ENCODE results near the gene MAGEA10. TPM values are rescaled to one million over a fixed set of nuclear protein-coding genes. Genes with fewer than 3 reads are reported as not detected.

MAGEA10 gene
- total RNA-seq, 1 experiment from 2014 or later = not detected

DNA sequence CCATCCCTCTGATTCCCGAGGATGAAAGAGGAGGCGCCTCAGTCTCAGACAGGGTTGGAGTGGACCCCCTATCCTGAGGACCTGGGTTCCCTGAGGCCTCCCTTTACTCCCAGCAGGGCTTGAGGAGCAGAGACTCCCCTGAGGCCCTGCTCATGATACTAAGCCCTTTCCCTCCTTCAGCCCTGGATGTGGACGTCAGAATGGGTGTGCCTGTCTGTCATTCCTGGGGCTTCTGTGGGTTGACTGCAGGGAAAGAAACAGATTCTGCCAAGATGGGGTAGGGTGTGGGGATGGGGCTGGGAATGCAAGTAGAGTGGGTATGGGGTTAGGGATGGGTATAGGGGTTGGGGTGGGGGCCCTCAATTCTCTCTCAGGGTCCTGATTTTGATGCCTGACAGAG is 21.1 kb downstream of the MAGEA10 start:
- Histone ChIP-seq H3K36me3 (ENCODE audit: control insufficient read depth, insufficient read depth, low read length) (no peaks in the 10 kb centered on the region), H3K4me1 (no peaks in the 10 kb centered on the region), H3K4me3 (ENCODE audit: low read depth, low read length) (no peak overlapping the region), H3K27me3 (replicated peaks; ENCODE audit: control insufficient read depth, insufficient read depth, low read length) (no peaks in the 10 kb centered on the region), H3K9me3 (no peaks in the 10 kb centered on the region)
- no peak for DNase-seq
- H3K4me1 Mint-ChIP-seq (ENCODE audit: low read depth, unreplicated experiment) = no peaks in the 10 kb centered on the region
- ChIA-PET POLR2A (no interaction called here), CTCF (no interaction called here)
- intact Hi-C loops (cut with micrococcal nuclease; ENCODE audit: unreplicated experiment) = no loop called here
- H3K4me3 Mint-ChIP-seq (ENCODE audit: unreplicated experiment) = no peak overlapping the region
- no TSS peak for BruUV-seq (replicated peaks)
- H3K27ac Mint-ChIP-seq (ENCODE audit: unreplicated experiment) = no peak overlapping the region
- no peaks in the 10 kb centered on the region for H3K9me3 Mint-ChIP-seq (ENCODE audit: unreplicated experiment)
- H3K36me3 Mint-ChIP-seq (ENCODE audit: insufficient read depth, unreplicated experiment) = no peaks in the 10 kb centered on the region
- H3K27me3 Mint-ChIP-seq (ENCODE audit: insufficient read depth, unreplicated experiment) = no peaks in the 10 kb centered on the region
- TF ChIP-seq, protein P1, sequence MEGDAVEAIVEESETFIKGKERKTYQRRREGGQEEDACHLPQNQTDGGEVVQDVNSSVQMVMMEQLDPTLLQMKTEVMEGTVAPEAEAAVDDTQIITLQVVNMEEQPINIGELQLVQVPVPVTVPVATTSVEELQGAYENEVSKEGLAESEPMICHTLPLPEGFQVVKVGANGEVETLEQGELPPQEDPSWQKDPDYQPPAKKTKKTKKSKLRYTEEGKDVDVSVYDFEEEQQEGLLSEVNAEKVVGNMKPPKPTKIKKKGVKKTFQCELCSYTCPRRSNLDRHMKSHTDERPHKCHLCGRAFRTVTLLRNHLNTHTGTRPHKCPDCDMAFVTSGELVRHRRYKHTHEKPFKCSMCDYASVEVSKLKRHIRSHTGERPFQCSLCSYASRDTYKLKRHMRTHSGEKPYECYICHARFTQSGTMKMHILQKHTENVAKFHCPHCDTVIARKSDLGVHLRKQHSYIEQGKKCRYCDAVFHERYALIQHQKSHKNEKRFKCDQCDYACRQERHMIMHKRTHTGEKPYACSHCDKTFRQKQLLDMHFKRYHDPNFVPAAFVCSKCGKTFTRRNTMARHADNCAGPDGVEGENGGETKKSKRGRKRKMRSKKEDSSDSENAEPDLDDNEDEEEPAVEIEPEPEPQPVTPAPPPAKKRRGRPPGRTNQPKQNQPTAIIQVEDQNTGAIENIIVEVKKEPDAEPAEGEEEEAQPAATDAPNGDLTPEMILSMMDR (IDR thresholded peaks at IDR 0.05; ENCODE audit: insufficient read depth in 1 of 2, low read depth in 1 of 2, low read length in 1 of 2, severe bottlenecking in 1 of 2, unreplicated experiment in 1 of 2) = no peak

DNA sequence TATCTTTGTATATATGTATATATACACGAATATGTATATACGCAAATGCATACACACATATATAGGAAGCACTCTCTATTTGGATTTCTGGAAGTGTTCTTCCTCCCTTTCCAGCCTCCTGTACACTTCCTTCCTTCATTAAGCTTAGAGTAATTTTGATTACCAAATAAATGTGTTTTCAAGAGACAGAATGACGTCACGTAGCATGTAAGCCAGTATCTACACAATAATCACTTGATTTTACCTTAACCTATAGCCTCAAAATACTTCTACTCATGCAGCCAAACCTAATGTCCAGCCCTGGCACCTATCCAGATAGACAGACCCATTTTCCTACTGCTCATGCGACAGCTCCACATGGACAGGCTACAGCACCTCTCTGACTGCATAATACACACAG is 29.9 kb downstream of the MAGEA10 start:
- intact Hi-C loops (cut with micrococcal nuclease; ENCODE audit: unreplicated experiment) = no loop called here
- no peaks in the 10 kb centered on the region for H3K4me1 ChIP-seq
- H3K36me3 ChIP-seq (ENCODE audit: control insufficient read depth, insufficient read depth, low read length) = no peaks in the 10 kb centered on the region
- ChIA-PET POLR2A (no interaction called here), CTCF (no interaction called here)
- TF ChIP-seq, protein P1 (IDR thresholded peaks at IDR 0.05; ENCODE audit: insufficient read depth in 1 of 2, low read depth in 1 of 2, low read length in 1 of 2, severe bottlenecking in 1 of 2, unreplicated experiment in 1 of 2) = no peak
- H3K27me3 Mint-ChIP-seq (ENCODE audit: insufficient read depth, unreplicated experiment) = peaks cover 3% of the 10 kb centered on the region
- BruUV-seq (replicated peaks) = no TSS peak
- H3K36me3 Mint-ChIP-seq (ENCODE audit: insufficient read depth, unreplicated experiment) = no peaks in the 10 kb centered on the region
- DNase-seq = no peak
- no peaks in the 10 kb centered on the region for H3K9me3 Mint-ChIP-seq (ENCODE audit: unreplicated experiment)
- no peak overlapping the region for H3K27ac Mint-ChIP-seq (ENCODE audit: unreplicated experiment)
- no peak overlapping the region for H3K4me3 Mint-ChIP-seq (ENCODE audit: unreplicated experiment)
- no peak overlapping the region for H3K4me3 ChIP-seq (ENCODE audit: low read depth, low read length)
- H3K27me3 ChIP-seq (replicated peaks; ENCODE audit: control insufficient read depth, insufficient read depth, low read length) = no peaks in the 10 kb centered on the region
- H3K4me1 Mint-ChIP-seq (ENCODE audit: low read depth, unreplicated experiment) = no peaks in the 10 kb centered on the region
- no peaks in the 10 kb centered on the region for H3K9me3 ChIP-seq

DNA sequence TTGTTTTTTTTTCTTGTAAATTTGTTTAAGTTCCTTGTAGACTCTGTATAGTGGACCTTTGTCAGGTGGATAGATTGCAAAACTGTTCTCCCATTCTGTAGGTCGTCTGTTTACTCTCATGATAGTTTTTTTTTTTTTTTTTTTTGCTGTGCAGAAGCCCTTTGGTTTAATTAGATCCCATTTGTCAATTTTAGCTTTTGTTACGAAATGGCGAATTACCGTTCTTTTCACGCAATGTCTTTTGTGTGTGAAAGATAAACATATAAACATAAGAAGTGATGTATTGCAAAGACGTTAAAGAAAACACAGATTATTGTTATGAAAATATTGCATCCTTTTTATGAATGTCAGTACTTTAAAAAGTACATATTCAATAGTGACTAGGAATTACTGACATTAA is 34.5 kb downstream of the MAGEA10 start:
- H3K4me3 Mint-ChIP-seq (ENCODE audit: unreplicated experiment) = no peak overlapping the region
- CTCF ChIA-PET = no interaction called here

More for the DNA sequence above, 34.5 kb downstream of the MAGEA10 start:
- Histone ChIP-seq H3K36me3 (ENCODE audit: control insufficient read depth, insufficient read depth, low read length) (no peaks in the 10 kb centered on the region), H3K27me3 (replicated peaks; ENCODE audit: control insufficient read depth, insufficient read depth, low read length) (no peaks in the 10 kb centered on the region), H3K4me3 (ENCODE audit: low read depth, low read length) (no peak overlapping the region), H3K9me3 (no peaks in the 10 kb centered on the region), H3K4me1 (no peaks in the 10 kb centered on the region)
- Mint-ChIP-seq H3K4me1 (ENCODE audit: low read depth, unreplicated experiment) (no peaks in the 10 kb centered on the region), H3K27me3 (ENCODE audit: insufficient read depth, unreplicated experiment) (peaks cover 3% of the 10 kb centered on the region), H3K27ac (ENCODE audit: unreplicated experiment) (no peak overlapping the region), H3K36me3 (ENCODE audit: insufficient read depth, unreplicated experiment) (no peaks in the 10 kb centered on the region), H3K9me3 (ENCODE audit: unreplicated experiment) (no peaks in the 10 kb centered on the region)
- no TSS peak for BruUV-seq (replicated peaks)
- intact Hi-C loops (cut with micrococcal nuclease; ENCODE audit: unreplicated experiment) = no loop called here
- TF ChIP-seq, protein P1 (IDR thresholded peaks at IDR 0.05; ENCODE audit: insufficient read depth in 1 of 2, low read depth in 1 of 2, low read length in 1 of 2, severe bottlenecking in 1 of 2, unreplicated experiment in 1 of 2) = no peak
- DNase-seq = no peak
- POLR2A ChIA-PET = no interaction called here
